Astrocyte (in vitro differentiated cells and primary cell): ENCODE results near the gene FLG2. TPM values are rescaled to one million over a fixed set of nuclear protein-coding genes. Genes with fewer than 3 reads are reported as not detected.

ENCODE experiments used
- DNase-seq: peaks from one replicate; pipeline ENCODE4 v3.0.0-alpha.2; 2010; ENCODE audit warnings: low read depth
- FAIRE-seq: peaks from 2 replicates; lab custom pipeline; 2011; peaks lifted over from hg19 to GRCh38; lab: Jason Lieb, UNC
- H2AFZ ChIP-seq: 2 replicates; pipeline ENCODE4 v1.6.0; 2012; ENCODE audit warnings: low read depth, low read length, inconsistent platforms
- H3K27ac ChIP-seq: 2 replicates; pipeline ENCODE4 v1.5.1; 2011; ENCODE audit warnings: low read depth, low read length, inconsistent platforms
- H3K27me3 ChIP-seq: 2 replicates; pipeline ENCODE4 v1.6.0; 2011; ENCODE audit warnings: low read length, inconsistent platforms; ENCODE audit not compliant: insufficient read depth
- H3K36me3 ChIP-seq: 2 replicates; pipeline ENCODE4 v1.5.1; 2011; ENCODE audit warnings: low read length, inconsistent platforms; ENCODE audit not compliant: insufficient read depth
- H3K4me1 ChIP-seq: 2 replicates; pipeline ENCODE4 v1.5.1; 2011; ENCODE audit warnings: low read length, inconsistent platforms; ENCODE audit not compliant: insufficient read depth
- H3K4me2 ChIP-seq: 2 replicates; pipeline ENCODE4 v1.6.0; 2012; ENCODE audit warnings: low read length, inconsistent platforms
- H3K4me3 ChIP-seq: 2 replicates; pipeline ENCODE4 v1.5.1; 2011; ENCODE audit warnings: low read depth, mild to moderate bottlenecking, low read length, inconsistent platforms; ENCODE audit not compliant: insufficient read depth
- H3K79me2 ChIP-seq: 2 replicates; pipeline ENCODE4 v1.6.0; 2012; ENCODE audit warnings: mild to moderate bottlenecking, low read length, inconsistent platforms; ENCODE audit not compliant: insufficient read depth
- H3K9ac ChIP-seq: 2 replicates; pipeline ENCODE4 v1.6.0; 2012; ENCODE audit warnings: mild to moderate bottlenecking, low read length, inconsistent platforms
- H3K9me3 ChIP-seq: 2 replicates; pipeline ENCODE4 v1.5.1; 2012; ENCODE audit warnings: low read depth, mild to moderate bottlenecking, low read length, inconsistent platforms; ENCODE audit not compliant: insufficient read depth
- H4K20me1 ChIP-seq: 2 replicates; pipeline ENCODE4 v1.6.0; 2012; ENCODE audit warnings: low read length, inconsistent platforms; ENCODE audit not compliant: insufficient read depth
- H3K27ac Mint-ChIP-seq: one replicate; pipeline ENCODE4 v1.8.0; 2021; ENCODE audit warnings: mild to moderate bottlenecking, mixed read lengths; ENCODE audit not compliant: unreplicated experiment
- H3K27me3 Mint-ChIP-seq: one replicate; pipeline ENCODE4 v1.8.0; 2021; ENCODE audit warnings: low read depth, mixed read lengths; ENCODE audit not compliant: unreplicated experiment
- H3K36me3 Mint-ChIP-seq: one replicate; pipeline ENCODE4 v1.8.0; 2021; ENCODE audit warnings: low read depth, mixed read lengths; ENCODE audit not compliant: unreplicated experiment
- H3K4me1 Mint-ChIP-seq: one replicate; pipeline ENCODE4 v1.8.0; 2021; ENCODE audit warnings: low read depth, mixed read lengths; ENCODE audit not compliant: unreplicated experiment
- H3K4me3 Mint-ChIP-seq: one replicate; pipeline ENCODE4 v1.8.0; 2021; ENCODE audit warnings: mild to moderate bottlenecking, moderate library complexity, mixed read lengths; ENCODE audit not compliant: unreplicated experiment
- H3K9me3 Mint-ChIP-seq: one replicate; pipeline ENCODE4 v1.8.0; 2021; ENCODE audit warnings: mild to moderate bottlenecking, mixed read lengths; ENCODE audit not compliant: unreplicated experiment
- EZH2 ChIP-seq: IDR thresholded peaks from 2 replicates; pipeline ENCODE4 v1.6.1; 2012; ENCODE audit warnings: mild to moderate bottlenecking, low read length, inconsistent platforms; ENCODE audit not compliant: insufficient read depth
- total RNA-seq: library from RNA; stranded (reverse); gene quantifications from 2 replicates; pipeline ENCODE4 v1.2.1, GENCODE V29; 2021
- TF ChIP-seq, protein P1 (sequence below): IDR thresholded peaks from 2 replicates; pipeline ENCODE4 v1.5.1; 2011; ENCODE audit warnings: low read depth, mild to moderate bottlenecking, inconsistent platforms, low read length, moderate library complexity; ENCODE audit not compliant: insufficient read depth

FLG2 gene
- total RNA-seq, 1 donor from 2014 or later = not detected

DNA sequence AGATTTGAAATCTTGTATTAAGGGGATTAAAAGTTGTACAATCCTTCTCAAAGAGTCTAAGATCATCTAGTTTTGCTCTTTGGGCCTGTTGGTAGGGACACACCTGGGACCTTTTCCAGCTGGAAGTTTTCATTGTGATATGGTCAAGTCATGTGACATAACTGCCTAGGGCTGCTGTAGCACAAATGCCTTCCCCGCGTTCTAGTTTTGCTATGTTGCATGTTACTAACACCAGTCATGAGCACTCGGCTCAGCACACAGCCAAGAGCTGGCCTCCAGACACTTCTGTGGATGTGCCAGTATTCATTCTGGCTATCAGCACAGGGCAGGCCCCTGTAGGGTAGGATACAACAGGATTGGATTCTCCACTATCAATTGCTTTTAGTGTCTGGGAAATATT is 14.6 kb upstream of the FLG2 start:
- H3K4me3 ChIP-seq = no peak overlapping the region
- no peak for FAIRE-seq
- H3K9ac ChIP-seq = no peak overlapping the region
- TF ChIP-seq, protein P1, sequence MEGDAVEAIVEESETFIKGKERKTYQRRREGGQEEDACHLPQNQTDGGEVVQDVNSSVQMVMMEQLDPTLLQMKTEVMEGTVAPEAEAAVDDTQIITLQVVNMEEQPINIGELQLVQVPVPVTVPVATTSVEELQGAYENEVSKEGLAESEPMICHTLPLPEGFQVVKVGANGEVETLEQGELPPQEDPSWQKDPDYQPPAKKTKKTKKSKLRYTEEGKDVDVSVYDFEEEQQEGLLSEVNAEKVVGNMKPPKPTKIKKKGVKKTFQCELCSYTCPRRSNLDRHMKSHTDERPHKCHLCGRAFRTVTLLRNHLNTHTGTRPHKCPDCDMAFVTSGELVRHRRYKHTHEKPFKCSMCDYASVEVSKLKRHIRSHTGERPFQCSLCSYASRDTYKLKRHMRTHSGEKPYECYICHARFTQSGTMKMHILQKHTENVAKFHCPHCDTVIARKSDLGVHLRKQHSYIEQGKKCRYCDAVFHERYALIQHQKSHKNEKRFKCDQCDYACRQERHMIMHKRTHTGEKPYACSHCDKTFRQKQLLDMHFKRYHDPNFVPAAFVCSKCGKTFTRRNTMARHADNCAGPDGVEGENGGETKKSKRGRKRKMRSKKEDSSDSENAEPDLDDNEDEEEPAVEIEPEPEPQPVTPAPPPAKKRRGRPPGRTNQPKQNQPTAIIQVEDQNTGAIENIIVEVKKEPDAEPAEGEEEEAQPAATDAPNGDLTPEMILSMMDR = no peak
- no peak for TF ChIP-seq EZH2
- no peaks in the 10 kb centered on the region for H3K4me1 ChIP-seq
- H3K4me2 ChIP-seq = no peak overlapping the region
- Mint-ChIP-seq H3K27me3 (peaks cover 11% of the 10 kb centered on the region), H3K9me3 (peaks cover 2% of the 10 kb centered on the region), H3K4me3 (no peak overlapping the region), H3K4me1 (no peaks in the 10 kb centered on the region), H3K36me3 (peaks cover 2% of the 10 kb centered on the region), H3K27ac (no peak overlapping the region)
- no peak for DNase-seq
- no peaks in the 10 kb centered on the region for H3K79me2 ChIP-seq
- no peak overlapping the region for H2AFZ ChIP-seq
- H3K27me3 ChIP-seq = no peaks in the 10 kb centered on the region
- no peak overlapping the region for H3K27ac ChIP-seq
- H4K20me1 ChIP-seq = no peaks in the 10 kb centered on the region
- no peaks in the 10 kb centered on the region for H3K36me3 ChIP-seq
- H3K9me3 ChIP-seq = no peaks in the 10 kb centered on the region

DNA sequence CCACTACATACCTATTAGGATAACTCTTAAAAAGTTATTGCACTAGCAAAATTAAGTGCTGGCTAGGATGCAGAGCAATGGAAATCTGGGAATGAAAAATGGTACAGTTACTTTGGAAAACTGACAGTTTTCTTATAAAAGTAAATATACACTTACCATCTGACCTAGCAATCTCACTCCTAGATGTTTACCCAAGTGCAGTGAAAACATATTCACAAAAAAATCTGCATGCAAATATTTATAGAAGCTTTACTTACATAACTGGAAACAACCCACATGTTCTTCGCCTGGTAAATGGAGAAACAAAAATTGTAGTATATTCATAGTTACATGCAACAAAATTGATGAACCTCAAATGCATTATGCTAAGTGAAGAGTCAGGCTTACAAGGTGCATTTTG is 12.9 kb upstream of the FLG2 start:
- H3K79me2 ChIP-seq = no peaks in the 10 kb centered on the region
- no peak overlapping the region for H3K4me2 ChIP-seq
- FAIRE-seq (no peak), DNase-seq (no peak)
- H3K9me3 ChIP-seq = no peaks in the 10 kb centered on the region
- no peaks in the 10 kb centered on the region for H4K20me1 ChIP-seq
- no peak overlapping the region for H3K4me3 ChIP-seq
- no peak overlapping the region for H3K9ac ChIP-seq
- Mint-ChIP-seq H3K9me3 (peaks cover 4% of the 10 kb centered on the region), H3K4me1 (no peaks in the 10 kb centered on the region), H3K27me3 (no peaks in the 10 kb centered on the region), H3K27ac (no peak overlapping the region), H3K36me3 (no peaks in the 10 kb centered on the region), H3K4me3 (no peak overlapping the region)
- no peaks in the 10 kb centered on the region for H3K27me3 ChIP-seq
- no peaks in the 10 kb centered on the region for H3K36me3 ChIP-seq
- no peak overlapping the region for H2AFZ ChIP-seq
- no peak overlapping the region for H3K27ac ChIP-seq
- H3K4me1 ChIP-seq = no peaks in the 10 kb centered on the region
- TF ChIP-seq, protein P1 = no peak
- no peak for TF ChIP-seq EZH2

DNA sequence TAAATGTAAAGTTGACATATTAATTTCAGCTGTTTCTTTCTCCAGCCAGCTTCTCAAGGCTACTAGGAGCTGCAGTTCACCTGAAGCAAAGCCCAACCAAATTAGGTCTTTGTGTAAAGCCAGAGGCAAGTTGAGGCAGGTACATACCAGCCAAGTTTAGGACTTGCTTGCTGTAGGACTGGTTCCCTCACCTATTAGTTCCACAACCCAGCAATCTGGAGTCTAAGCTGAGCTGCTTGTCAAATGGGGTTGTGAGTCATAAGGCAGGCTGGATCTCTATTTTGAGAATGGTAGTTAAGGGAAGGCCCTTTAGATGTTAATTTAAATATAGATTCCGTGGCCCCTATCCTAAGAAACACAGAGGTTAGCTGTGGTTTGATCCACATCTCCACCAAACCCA is 7.6 kb upstream of the FLG2 start:
- Histone ChIP-seq H3K9me3 (no peaks in the 10 kb centered on the region), H3K4me2 (no peak overlapping the region), H3K27me3 (no peaks in the 10 kb centered on the region), H3K27ac (no peak overlapping the region), H3K9ac (no peak overlapping the region), H3K36me3 (no peaks in the 10 kb centered on the region), H3K79me2 (no peaks in the 10 kb centered on the region), H2AFZ (no peak overlapping the region), H4K20me1 (no peaks in the 10 kb centered on the region), H3K4me1 (no peaks in the 10 kb centered on the region), H3K4me3 (no peak overlapping the region)
- TF ChIP-seq, protein P1 = no peak
- no peak for TF ChIP-seq EZH2
- DNase-seq (no peak), FAIRE-seq (no peak)
- Mint-ChIP-seq H3K36me3 (peaks cover 3% of the 10 kb centered on the region), H3K4me3 (no peak overlapping the region), H3K27me3 (no peaks in the 10 kb centered on the region), H3K27ac (no peak overlapping the region), H3K9me3 (peaks cover 4% of the 10 kb centered on the region), H3K4me1 (peaks cover 26% of the 10 kb centered on the region)
